Activated naive CD4-positive, alpha-beta T cell treated with anti-CD3 and anti-CD28 coated beads, Interleukin-2, amount 50 U/mL, for 16 hours (primary cell): ENCODE data around the gene EHD3.
"Not testable (repeated sequence)": the region's sequence is repeated elsewhere in the genome, so short reads cannot be mapped to it uniquely, and the experiment has no call there.

Experiments
- DNase-seq: peaks from one replicate; pipeline ENCODE4 v3.0.0-alpha.2; 2020

Gene EHD3

DNA sequence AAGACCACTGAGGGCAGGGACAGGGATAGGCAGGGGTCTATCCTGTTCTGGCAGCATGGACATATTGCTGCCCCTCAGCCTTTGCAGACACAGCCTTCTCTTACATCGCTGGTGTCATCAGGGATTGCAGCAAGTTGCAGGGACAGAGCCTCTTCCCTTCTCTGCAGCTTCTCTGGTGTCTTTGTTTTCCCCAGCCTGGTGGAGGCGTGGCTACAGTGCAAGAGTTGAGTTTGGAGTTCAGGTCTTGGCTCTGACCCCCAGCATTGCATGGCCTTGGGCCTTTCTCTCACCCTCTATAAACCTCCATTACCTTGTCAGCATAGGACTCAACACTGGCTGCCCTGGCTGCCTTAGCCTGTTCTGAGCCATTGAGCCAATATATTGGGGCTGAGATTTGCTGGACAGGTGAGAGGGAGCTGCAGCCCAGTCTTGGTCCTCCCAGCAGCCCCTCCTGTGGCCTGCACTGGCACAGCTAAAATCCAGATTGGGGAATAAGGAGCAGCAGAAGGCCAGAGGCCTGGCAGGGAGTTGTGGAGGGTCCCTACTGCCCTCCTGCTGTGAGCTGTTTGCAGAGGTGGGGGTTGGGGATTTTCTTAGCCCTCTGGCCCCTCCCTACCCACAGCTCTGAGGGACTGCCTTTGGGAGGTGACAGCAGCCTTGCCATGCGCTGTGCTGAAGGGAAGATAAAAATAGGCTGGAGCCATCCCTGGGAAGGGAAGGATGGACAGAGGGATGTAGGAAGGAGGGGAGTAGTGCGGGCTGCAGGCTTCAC is 22.8 kb downstream of the EHD3 start:
- no peak for DNase-seq

DNA sequence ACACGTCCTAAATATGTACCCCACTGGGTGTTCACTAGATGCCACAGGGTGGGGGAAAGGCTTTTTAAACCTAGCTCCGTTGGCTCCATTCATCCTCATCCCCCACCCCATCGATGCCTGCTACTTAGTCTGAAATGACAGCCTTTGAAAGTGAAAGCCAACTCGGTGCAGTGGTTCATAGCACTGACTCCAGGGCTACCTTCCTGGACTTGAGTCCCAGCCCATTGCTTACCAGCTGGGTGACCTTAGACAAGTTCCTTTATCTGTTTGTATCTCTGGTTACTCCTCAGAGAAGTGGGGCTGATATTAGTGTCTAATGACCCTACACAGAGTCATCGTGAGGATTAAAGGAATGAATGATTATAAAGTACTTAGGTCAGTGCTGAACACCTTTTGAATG is 24.4 kb downstream of the EHD3 start:
- no peak for DNase-seq

DNA sequence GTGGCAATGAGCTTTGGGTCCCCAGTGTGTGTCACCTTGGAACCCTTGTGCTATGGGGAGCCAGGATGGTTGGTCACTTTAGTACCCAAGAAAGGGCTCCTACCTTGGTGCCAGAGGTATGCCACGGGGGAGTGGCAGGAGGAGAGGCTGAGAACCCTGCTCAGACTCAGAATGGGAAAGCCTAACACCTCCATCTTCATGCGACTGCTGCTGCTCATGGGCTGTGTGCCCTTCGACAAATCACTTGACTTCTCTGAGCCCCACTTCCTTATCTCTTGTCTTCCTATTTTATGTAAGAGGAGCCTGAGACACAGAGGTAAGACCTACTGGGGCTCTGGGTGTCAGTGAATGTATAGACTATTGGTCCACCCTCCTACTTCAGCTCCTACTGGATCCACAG is 25.1 kb downstream of the EHD3 start:
- no peak for DNase-seq

DNA sequence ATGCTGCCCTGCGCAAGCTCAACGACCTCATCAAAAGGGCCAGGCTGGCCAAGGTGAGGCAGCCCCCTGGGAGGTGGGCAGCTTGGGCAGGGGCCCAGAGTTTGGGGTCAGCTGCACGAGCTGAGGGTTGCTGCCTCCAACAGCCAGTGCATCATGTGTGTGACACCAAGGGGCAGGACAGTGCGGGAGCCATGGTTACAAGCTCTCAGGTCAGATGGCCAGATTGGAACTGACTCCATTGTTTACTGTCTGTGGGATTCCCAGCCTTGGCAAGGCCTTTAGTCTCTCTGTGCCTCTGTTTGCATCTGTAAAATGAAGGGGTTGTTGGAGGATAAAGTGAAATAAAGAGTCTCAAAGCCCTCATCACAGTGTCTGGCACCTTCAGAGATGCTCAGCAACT is 26.9 kb downstream of the EHD3 start:
- DNase-seq: no peak

DNA sequence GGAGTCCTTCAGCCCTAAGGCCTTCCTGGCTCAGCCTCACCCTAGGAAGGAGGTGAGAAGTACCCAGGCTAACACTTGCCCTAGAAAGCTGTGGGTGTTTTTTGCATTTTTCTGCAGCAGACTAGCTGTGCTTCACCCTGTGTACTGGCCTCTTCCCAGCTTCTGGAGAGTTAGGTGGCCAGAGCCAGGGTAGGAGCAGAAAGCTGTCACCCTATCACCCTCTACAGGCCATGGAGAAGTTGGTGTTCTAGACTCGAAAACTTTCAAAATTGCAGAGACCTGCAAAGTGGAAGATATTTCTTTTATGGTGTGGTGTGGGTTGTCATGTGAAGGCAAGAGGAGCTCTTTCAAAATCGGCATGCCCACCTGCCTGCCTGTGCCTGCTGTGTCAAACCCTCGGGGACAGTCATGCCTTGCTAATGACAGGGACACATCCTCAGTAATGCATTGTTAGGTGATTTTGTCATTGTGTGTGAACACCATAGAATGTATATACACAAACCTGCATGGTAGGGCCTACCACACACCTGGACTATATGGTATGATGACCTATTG is 29.8 kb downstream of the EHD3 start:
- DNase-seq: no peak

DNA sequence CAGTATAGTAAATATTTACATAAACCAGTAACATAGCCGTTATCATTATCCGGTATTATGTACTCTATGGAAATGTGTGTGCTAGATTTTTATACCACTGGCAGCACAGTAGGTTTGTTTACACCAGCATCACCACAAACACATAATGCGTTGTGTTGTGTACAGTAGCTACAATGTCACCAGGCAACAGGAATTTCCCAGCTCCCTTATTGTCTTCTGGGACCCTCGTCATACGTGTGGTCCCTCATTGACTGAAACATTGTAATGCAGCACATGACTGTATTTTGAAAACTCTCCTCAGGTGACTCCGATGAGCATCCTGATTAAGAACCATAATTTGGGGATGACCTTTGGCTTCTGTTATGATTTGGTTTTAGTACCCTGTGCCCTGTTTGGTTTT is 31.3 kb downstream of the EHD3 start:
- DNase-seq: no peak

DNA sequence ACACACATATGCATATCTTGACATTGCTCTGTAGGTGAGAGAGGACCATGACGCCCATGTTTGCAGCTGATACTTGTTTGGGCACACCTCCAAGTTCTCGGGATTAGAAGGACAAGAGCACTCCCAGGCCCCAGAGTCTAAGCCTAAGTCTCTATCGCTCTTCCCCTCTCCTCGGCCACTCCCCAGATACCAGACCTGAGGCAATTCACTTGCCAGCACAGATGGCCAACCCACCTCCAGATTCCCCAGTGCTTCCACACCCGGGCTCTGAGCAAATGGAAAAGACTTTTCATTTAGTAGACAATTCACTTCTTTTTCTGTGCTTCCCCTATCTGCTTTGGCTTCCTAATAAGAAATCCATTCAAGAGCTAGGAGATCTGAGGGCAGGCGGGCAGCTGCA is 32.9 kb downstream of the EHD3 start:
- DNase-seq: no peak

DNA sequence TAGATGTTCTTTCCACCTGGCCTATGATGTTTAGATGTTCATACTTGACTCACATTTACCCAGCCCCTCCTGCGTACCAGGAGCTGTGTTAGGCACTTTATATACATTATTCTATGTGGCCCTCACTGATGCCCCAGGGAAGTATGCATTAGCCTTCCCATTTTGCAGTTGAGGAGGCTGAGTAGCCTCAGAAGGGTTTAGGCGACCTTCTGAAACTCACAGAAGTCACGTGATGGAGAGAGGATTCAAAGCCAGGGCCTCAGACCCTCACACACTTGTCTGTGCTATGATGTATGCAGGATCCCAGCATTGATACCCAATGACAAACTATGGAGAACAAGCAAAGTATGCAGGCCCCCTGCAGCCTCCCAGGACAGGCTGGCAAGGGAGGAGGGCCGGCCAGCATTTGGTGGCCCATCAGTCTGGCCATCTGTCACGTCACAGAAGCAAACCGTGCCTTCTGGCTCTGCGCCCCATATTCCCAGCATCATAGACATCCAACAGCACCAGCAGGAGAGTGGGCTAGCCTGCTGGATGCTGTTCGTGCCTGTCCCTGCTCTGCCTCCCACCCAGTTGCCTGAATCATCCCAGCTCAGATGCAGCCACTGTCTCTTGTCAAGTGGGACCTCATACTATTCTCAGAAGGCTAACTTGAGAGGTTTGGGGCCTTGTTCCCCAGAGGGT is 33.6 kb downstream of the EHD3 start:
- DNase-seq: no peak

DNA sequence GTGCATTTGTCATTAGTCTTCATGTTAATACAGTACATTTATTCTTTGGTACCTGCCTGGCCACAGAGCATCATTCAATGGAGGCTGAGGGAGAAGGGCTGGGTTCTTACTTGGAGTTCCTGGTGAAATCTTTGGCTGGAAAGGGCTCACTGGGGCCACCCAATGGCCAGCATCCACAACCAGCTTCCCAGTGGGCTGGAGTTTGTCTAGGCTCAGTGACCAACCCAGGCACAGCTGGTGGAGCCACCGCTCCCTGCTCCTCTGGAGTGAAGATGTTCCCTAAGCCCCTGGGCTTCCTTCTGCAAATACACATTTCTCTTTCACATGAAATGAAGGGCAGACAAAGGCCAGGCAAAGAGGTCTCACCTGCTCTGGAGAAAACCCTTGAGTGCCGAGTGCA is 34.4 kb downstream of the EHD3 start:
- DNase-seq: no peak

DNA sequence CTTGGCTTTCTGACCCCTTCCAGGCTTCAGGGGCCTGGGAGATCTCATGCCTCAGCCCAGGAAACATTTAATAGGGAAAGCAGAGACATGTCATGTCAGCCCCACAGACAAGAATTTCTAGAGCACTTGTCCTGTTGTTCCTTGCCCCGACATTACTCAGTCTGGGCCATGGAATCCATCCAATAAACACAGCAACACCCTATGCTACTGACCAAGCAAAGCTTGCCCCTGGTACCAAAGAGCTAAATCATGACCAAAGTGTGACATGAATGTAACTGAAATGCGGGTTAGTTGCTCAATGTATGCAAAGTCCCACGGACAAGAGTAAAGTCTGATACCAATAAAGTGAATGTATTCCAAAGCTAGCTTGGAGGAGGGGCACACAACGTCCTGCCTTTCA is 35.1 kb downstream of the EHD3 start:
- DNase-seq: no peak

DNA sequence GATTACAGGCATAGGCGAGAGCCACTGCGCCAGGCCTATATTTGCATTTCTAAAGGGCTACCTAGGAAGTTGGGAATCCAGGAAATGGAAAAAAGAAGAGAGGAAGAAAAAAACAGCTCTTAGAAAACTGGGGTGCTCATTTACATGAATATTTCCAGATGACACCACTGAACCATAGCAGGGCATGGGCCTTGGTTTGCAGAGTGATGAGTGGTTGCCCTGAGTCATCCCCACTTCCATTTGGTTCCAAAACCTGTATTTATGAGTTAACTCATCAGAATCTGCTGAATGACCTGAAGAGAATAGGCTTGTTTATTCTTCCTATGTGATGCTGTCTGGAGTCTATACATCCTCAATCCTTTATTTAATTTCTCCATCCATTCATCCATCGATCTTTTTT is 36.2 kb downstream of the EHD3 start:
- no peak for DNase-seq

DNA sequence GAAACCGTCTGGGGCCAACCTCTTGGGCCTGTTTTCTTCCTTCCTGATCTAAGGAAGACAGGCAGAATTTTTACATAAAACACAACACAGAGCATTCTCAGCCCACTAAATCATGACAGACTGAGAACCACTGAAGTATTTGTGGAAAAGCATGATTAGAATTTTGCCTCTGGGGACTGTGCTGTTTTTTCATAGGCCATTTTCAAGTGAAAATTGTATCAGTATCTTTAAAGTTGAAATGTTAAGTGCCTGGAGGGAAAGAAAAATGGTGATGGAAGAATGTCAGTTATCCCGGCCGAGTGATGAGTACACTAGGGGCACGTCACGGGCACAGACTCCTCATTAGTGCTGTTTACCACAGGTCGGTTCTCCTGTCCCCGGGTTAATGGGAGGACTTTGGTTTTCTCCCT is 36.9 kb downstream of the EHD3 start:
- no peak for DNase-seq

DNA sequence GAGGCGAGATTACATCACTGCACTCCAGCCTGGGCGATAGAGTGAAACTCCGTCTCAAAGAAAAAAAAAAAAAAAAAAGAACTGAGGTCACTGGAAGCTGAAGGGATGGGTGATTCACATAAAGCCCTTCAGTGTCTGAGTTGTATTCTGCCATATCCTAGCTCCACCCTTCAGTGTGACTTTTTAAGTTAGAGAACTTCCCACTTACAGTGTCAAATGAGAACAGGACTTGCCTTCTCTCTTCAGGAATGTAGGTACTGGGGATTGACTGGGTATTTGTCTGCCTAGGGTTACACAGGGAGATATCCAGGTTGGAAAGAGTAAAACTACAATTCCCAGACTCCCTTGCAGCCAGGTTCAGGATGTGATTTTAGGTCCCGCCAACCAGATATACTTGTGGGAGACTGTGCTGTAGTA is 37.9 kb downstream of the EHD3 start:
- DNase-seq: no peak

DNA sequence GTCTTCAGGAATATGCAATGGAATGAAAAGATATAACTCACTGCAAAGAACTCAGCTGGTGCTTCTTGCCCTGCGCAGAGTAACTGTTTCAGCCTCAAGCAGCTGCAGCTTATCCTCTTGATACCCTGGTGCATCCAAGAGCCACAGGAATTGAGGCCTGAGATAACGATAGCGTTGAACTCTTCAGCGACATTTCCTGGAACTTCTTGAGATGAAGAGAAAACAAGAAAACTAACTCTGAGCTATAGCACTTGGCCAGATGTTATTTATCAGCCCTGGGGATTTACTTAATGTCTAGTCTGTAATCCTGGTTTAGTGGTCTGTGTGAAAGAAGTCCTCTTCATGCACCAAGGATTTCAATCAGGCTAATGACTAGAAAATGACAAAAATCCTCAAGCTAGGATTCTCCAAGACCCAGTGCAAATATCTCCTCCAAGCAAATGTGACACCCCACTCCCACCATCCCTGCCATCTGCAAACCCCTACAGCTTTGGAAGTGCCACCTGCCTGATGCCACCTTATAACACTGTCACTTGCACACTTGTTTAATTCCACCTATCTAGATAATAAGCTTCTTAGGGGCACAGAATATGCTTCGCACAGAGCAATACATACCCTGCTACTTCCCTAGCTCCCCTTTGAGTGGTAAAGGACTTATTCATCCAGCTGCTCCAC is 40.6 kb downstream of the EHD3 start:
- DNase-seq: no peak

DNA sequence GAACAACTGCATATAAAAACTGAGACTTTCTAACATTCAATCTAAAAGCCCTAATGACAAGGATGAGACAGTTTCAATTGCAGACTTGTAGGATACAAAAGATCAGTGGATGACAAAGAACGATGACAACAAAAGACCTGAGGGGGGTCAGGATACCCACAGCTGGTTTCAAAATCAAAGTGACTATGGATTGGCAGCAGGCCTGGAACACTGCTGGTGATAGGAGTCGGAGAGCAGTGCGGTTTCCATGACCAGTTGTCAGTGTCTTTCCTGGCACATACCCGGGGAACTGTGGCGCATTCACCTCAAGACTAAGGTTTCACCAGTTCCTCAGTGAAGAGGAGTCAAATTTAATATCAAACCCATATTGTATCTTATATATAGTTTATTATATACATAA is 42.0 kb downstream of the EHD3 start:
- DNase-seq: no peak

DNA sequence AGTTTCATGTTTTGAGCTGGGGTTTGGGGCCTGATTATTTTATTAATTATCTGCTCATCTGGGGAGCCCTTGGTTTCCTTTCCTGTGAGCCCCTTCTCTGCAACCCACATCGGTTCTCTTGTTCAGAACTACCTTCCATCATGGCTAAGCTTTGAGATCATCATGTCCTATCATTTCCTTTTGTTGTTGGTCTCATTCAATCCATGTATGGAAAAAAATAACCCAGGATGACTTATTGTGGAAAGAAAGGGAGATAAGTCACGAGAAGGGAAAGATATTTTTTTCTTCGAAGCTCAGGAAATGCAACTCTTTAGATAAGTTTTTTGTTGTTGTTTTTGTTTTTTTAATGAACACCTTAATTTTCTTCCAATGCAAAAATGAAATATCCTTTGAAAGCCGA is 43.7 kb downstream of the EHD3 start:
- DNase-seq: no peak

DNA sequence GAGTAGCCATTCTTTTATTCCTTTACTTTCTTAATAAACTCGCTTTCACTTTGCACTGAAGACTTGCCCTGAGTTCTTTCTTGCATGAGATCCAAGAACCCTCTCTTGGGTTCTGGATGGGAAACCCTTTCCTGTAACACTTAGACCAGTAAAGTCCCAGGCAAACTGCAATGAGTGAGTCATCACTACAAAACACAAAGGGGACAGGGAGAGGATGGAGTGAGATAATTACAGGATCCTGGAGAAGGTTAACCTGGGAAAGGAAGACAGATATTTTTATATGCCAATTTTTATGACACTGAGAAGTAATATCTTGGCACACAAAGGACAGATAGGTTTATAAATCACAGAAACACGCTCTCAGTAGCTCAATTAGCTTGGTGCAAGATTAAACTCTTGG is 48.7 kb downstream of the EHD3 start:
- no peak for DNase-seq

DNA sequence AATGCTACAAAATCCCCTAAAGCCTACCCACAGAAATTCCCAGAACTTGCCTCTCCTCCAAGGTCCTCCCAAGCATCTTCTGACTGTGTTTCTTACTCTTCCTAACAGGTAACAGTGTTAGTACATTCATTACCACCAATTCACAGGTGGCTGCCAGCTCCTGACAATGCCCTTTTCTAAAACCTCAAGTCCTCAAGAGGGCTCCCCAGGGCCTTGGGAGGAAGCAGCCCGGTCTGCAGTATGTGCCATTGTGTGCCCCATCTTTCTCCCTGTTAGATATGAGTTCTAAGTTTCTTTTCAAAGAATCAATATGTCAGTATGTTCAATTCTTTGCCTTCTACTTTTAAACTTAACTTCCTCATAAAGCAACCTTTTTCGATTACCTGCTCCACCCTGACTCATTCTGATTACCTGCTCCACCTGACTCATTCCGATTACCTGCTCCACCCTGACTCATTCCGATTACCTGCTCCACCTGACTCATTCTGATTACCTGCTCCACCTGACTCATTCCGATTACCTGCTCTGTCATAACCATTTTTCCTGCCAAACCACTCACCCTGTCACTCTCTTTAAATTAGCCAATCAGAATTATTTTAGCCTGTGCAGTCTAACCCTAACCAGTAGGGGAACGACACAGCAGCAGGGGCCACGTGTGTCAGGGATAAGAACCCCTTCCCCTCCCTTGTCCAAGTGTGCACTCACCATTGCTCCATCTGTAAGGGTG is 49.4 kb downstream of the EHD3 start:
- DNase-seq: not testable (repeated sequence)

DNA sequence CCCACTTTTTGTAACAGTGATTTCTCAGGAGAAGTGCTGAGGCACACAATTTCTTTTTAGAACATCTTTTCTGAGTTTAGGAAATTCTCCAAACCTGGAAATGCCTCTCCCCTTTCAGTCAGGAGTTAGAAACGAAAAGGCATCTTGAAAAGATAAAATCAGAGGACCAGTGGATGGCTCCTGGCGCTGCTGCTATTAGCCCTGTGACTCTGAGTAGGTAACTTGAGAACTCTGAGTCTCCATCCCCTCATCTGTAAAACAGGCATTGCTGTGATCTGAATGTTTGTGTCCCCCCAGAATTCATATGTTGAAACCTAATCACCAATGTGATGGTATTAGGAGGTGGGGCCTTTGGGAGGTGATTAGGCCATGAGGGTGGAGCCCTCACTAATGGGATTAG is 50.2 kb downstream of the EHD3 start:
- DNase-seq: no peak

DNA sequence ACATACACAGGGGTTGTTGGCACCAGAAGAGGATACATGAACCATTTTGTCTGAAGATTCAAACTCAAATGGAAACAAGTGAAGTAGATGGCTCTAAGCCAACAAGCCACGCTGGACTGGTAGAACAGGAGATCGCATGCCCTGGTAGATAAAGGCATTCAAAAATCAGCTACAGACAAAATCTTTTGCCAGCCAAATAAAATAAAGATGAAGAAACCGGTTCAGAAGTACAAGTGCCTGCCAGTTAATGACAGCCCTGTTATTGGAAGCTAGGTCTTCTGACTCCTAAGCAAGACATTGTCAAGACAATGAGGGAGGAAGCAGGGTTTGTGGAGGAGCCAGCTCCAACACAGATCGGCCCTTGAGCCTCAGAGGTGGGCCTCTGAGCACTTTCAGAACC is 52.3 kb downstream of the EHD3 start:
- DNase-seq: no peak

DNA sequence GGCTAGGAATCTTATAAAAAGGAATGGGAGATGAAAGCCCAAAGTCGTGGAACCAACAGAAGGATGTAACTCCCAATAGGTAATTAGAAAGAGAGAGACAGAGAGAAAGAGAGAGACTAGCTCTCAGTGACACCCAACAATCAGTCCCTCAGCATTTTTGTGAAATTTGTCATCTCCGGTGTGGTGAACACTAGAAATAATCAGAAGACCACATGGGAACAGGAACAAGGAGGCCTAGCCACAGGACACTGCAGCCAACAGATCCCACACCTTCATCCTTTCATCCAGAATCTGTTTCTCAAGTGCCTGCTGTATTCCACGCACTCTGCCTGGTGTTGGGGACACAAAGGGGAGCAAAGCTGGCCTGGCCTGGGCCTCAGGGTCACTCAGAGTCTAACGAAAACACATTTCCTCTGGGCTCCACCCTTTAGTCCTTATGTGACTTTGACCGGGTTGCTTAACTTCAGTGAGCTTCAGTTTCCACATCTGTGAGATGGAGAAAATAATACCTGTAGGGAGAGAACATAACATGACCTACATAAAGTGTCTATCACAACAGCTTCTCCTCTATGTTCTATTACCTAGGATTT is 53.1 kb downstream of the EHD3 start:
- DNase-seq: no peak

DNA sequence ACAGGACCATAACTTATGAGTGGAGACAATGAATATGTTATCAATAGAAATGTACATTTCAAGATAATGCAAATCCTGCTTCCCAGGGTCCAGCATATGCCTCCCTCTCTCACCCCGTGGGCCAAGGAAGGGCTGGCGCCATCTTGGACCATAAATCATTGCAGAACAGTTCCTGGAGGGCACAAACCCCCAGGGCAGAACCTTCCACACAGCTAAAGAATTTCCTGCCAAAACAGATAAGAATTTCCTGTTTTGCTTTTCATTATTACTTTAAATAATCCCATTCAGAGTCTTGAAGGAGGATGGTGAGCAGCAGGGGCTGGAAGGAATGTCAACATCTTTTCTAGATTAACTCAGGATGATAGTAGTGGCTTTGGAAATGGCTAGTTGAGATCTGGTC is 53.7 kb downstream of the EHD3 start:
- DNase-seq: no peak

DNA sequence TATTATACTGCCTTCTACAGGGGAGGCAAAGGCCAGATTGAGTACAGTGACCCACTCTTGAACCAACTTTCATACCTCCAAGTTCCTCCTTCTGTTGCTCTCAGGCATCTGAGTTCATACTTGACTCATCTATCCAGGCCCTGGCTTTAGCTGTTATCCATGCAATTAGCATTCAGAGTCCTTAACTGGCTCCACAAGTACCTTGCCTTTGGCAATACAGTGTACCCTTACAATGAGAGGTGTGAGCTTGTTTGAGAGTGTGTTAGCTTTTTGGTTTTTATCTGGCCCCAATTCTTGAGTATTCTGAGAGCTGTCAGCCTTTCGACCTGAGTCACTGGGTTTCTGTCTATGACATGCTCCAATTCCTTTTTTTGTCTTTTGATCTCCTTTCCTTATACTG is 60.2 kb downstream of the EHD3 start:
- no peak for DNase-seq
